ENCODE data around the gene TEPSIN. TPM values are rescaled to one million over a fixed set of nuclear protein-coding genes. Genes with fewer than 3 reads are reported as not detected.

The TEPSIN gene
- total and polyA plus RNA-seq, 2 of the 13 experiments (the other 11 are each of a cell fraction or from before 2014, with no cell fraction given), result 16.1 to 18.8 TPM

GRCh38 chr17:81246343-81246670 is 7.5 kb upstream of the TEPSIN start:
- H3K9me3 ChIP-seq (ENCODE audit: low read length), result no peaks in the 10 kb centered on the region
- ChIA-PET CTCF (ENCODE audit: low intra/inter-chr PET ratio, low total read pairs) (no interaction called here), POLR2A (no interaction called here)
- peaks cover under 1% of the 10 kb centered on the region for H3K79me2 ChIP-seq (ENCODE audit: insufficient read depth, low read length)
- H3K4me1 ChIP-seq (ENCODE audit: insufficient read depth, low read length), result peaks cover 22% of the 10 kb centered on the region
- peaks cover 12 to 13% of the 10 kb centered on the region in 2 experiments; a peak in 3 of 5 replicates for H3K36me3 ChIP-seq (replicated peaks in 1 of 2; ENCODE audit: control insufficient read depth in 1 of 2, insufficient read depth in 2 of 2, low read length in 2 of 2)
- no peak overlapping the region for H3K4me3 ChIP-seq (replicated peaks in 1 of 3; ENCODE audit: insufficient read depth in 1 of 3, low read depth in 2 of 3, low read length in 3 of 3)
- DNase-seq (ENCODE audit: low spot score), result no peak
- no TSS peak for BruUV-seq (replicated peaks)
- in situ Hi-C loops (cut with HindIII; ENCODE audit: extremely low pct_ligation_motif_present, low pct_unique_long_range_greater_than_20kb) (no loop called here), intact Hi-C loops (cut with micrococcal nuclease; ENCODE audit: unreplicated experiment) (no loop called here)
- no peak overlapping the region for H3K27ac ChIP-seq (ENCODE audit: extremely low read length, insufficient read depth, low read length)
- no peak overlapping the region for H3K9ac ChIP-seq (ENCODE audit: insufficient read depth, low read depth, low read length)
- peak; percentile 8 for ATAC-seq
- no peak for FAIRE-seq
- WGBS (ENCODE audit: low lambda C conversion rate), result 90% methylated on average over 2 of the region's 10 CpGs
- no peak overlapping the region for H2AFZ ChIP-seq (ENCODE audit: low read length)
- H3K27me3 ChIP-seq (ENCODE audit: control insufficient read depth in 1 of 2, insufficient read depth in 2 of 2, low read length in 2 of 2), result no peaks in the 10 kb centered on the region
- peaks cover 4% of the 10 kb centered on the region; the same call in 1 of the 2 replicates for H4K20me1 ChIP-seq (ENCODE audit: insufficient read depth, low read length)
- TF ChIP-seq ZNF543 (CRISPR knock-in tag; IDR thresholded peaks at IDR 0.05), result no peak
- TF ChIP-seq TAF15 (IDR thresholded peaks at IDR 0.05; ENCODE audit: low read depth, low read length, poor library complexity, severe bottlenecking), result peak; percentile 67
- TF ChIP-seq HOXA9 (CRISPR knock-in tag; IDR thresholded peaks at IDR 0.05; ENCODE audit: borderline replicate concordance), result no peak
- peak; percentile 9 for TF ChIP-seq AGO2 (optimal IDR thresholded peaks at IDR 0.05; ENCODE audit: low read depth, low read length)
- no peak overlapping the region for H3K4me2 ChIP-seq (ENCODE audit: low read depth, low read length)

GRCh38 chr17:81245665-81246342 is 6.9 kb upstream of the TEPSIN start:
- Histone ChIP-seq H3K36me3 (replicated peaks in 1 of 2; ENCODE audit: control insufficient read depth in 1 of 2, insufficient read depth in 2 of 2, low read length in 2 of 2) (peaks cover 10 to 14% of the 10 kb centered on the region in 2 experiments; a peak in 3 of 5 replicates), H3K9ac (ENCODE audit: insufficient read depth, low read depth, low read length) (no peak overlapping the region), H3K9me3 (ENCODE audit: low read length) (no peaks in the 10 kb centered on the region), H3K4me1 (ENCODE audit: insufficient read depth, low read length) (peaks cover 27% of the 10 kb centered on the region), H3K4me3 (replicated peaks in 1 of 3; ENCODE audit: insufficient read depth in 1 of 3, low read depth in 2 of 3, low read length in 3 of 3) (no peak overlapping the region), H3K27ac (ENCODE audit: extremely low read length, insufficient read depth, low read length) (no peak overlapping the region), H3K79me2 (ENCODE audit: insufficient read depth, low read length) (peaks cover 6% of the 10 kb centered on the region), H4K20me1 (ENCODE audit: insufficient read depth, low read length) (peaks cover 4% of the 10 kb centered on the region; the same call in 1 of the 2 replicates), H3K4me2 (ENCODE audit: low read depth, low read length) (0 out of 2 replicates have a peak overlapping the region, but pooled peaks have one; percentile 57), H2AFZ (ENCODE audit: low read length) (no peak overlapping the region), H3K27me3 (ENCODE audit: control insufficient read depth in 1 of 2, insufficient read depth in 2 of 2, low read length in 2 of 2) (no peaks in the 10 kb centered on the region)
- intact Hi-C loops (cut with micrococcal nuclease; ENCODE audit: unreplicated experiment), result no loop called here
- WGBS (ENCODE audit: low lambda C conversion rate), result 97% methylated on average over 18 of the region's 37 CpGs
- FAIRE-seq (no peak), DNase-seq (ENCODE audit: low spot score) (no peak), ATAC-seq (peak; percentile 11)
- ChIA-PET CTCF (ENCODE audit: low intra/inter-chr PET ratio, low total read pairs) (no interaction called here), POLR2A (interaction anchor here (0.9 kb wide), 1 partner anchor 151 kb away, joined by 3 read pairs; no protein-coding TSS in a partner anchor)
- TSS peak; percentile 27 for BruUV-seq (replicated peaks)
- in situ Hi-C loops (cut with HindIII; ENCODE audit: extremely low pct_ligation_motif_present, low pct_unique_long_range_greater_than_20kb), result no loop called here
- TF ChIP-seq RELA (CRISPR knock-in tag; IDR thresholded peaks at IDR 0.05) (0 out of 2 replicates have a peak, but pooled peaks have one; percentile 35), ZNF776 (CRISPR knock-in tag; IDR thresholded peaks at IDR 0.05) (0 out of 2 replicates have a peak, but pooled peaks have one; percentile 19), PATZ1 (CRISPR knock-in tag; IDR thresholded peaks at IDR 0.05) (peak; percentile 22; the same call in 1 of the 2 replicates), LBX2 (CRISPR knock-in tag; IDR thresholded peaks at IDR 0.05; ENCODE audit: borderline replicate concordance) (no peak), RXRA (CRISPR knock-in tag; IDR thresholded peaks at IDR 0.05) (peak; percentile 76)
